Memory B cell (primary cell): ENCODE measurements around the gene ACOT7.

Experiments used
- ATAC-seq: fragments of 150-1000 bp; cut with Tn5 transposase; 2 replicates; pipeline ENCODE4 v1.10.0; 2021; ENCODE audit warnings: low read depth, mild to moderate bottlenecking, moderate library complexity
- DNase-seq, 2 donors: peaks; one replicate each; pipeline ENCODE4 v3.0.0; 2022; ENCODE audit warnings: low spot score in 2 of 2
- H3K27ac Mint-ChIP-seq: one replicate; pipeline ENCODE4 v1.8.0; 2022; ENCODE audit warnings: mild to moderate bottlenecking, moderate library complexity, mixed read lengths
- H3K27me3 Mint-ChIP-seq: one replicate; pipeline ENCODE4 v1.8.0; 2022; ENCODE audit warnings: mixed read lengths
- H3K36me3 Mint-ChIP-seq: one replicate; pipeline ENCODE4 v1.8.0; 2022; ENCODE audit warnings: mild to moderate bottlenecking, mixed read lengths
- H3K4me1 Mint-ChIP-seq: one replicate; pipeline ENCODE4 v1.8.0; 2022; ENCODE audit warnings: mixed read lengths
- H3K4me3 Mint-ChIP-seq: one replicate; pipeline ENCODE4 v1.8.0; 2022; ENCODE audit warnings: mild to moderate bottlenecking, moderate library complexity, mixed read lengths
- H3K9me3 Mint-ChIP-seq: one replicate; pipeline ENCODE4 v1.8.0; 2022; ENCODE audit warnings: mixed read lengths

Gene ACOT7

DNA sequence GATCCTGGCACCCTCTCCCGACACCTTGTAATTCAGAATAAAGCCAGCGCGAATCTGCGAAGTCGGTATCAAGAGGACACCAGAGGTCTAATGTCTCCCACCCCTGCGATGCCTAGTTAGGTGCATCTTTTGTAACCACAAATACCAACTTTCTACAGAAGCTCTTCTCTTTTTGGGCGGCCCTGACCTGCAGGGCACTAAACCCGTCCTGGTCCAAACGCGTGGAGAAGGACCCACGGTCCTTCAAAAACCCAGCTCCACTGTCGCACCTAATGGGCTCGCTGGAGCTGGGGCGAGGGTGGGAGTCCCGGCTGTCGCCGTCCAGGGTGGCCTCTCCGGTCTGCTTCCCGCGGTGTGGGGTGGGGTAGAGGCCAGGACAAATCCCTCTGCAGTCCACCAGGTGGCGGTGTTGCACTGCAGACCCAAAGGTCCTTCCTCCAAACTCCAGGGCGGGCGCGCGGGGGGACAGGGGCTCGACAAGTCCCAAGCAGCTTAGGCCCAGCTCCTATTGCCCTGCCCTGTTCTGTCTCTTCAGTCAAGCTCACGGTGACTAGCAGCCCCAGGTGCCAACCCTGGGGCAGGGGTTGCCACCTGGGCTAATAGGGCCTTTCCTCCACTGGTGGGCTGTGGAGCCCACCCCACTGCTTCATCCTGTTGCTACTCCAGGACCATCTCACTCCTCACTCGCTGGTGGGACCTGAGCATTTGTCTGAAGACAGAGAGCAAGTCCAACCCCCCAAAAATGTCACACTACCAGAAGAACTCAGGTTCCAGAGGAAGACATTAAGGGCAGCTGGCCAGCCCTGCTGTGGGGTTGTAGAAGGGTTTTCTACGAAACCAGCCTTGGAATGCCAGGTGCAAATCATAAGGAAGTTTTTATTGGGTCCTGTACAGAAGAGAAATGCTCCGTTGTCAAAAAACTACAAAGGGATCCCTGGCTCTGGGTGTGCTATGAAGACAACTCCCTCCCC lies 146.8 kb downstream of the ACOT7 start:
- peaks cover 33% of the 10 kb centered on the region for H3K27me3 Mint-ChIP-seq
- H3K27ac Mint-ChIP-seq = peak overlapping the region; percentile 60
- no peaks in the 10 kb centered on the region for H3K36me3 Mint-ChIP-seq
- ATAC-seq (peak; percentile 73), DNase-seq (peak; percentile 74 to 79)
- peak overlapping the region; percentile 57 for H3K4me3 Mint-ChIP-seq
- no peaks in the 10 kb centered on the region for H3K9me3 Mint-ChIP-seq
- peaks cover 4% of the 10 kb centered on the region for H3K4me1 Mint-ChIP-seq

DNA sequence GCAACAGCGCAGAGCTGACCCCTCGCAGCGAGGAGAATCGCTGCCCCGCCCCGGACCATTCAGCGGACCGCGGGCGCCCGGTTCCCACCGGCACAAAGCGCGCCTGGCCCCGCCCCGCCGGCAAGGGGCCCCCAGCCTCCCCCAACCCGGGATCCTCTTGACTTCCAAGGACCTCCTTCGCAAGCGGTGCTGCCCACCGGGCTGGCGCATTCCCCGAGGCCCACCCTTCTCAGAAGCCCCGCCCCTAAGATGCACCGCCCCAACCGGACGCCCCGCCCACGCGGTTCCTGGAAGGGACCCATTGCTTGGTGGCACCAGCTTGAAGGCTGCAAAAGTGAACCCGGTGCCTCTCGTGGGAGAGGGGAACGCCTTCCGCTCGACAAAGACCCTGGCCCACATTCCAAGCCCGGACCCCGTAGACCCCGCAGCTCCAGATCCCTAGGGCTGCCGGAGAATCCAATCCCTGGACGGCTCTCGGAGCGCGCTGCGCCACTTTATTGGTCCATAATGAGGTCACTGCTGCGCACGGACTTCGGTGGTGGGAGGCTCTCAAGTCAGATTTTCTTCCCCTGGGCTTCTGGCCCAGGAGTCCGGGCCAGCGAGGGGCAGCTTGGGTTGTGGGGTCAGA lies 147.6 kb downstream of the ACOT7 start:
- Mint-ChIP-seq H3K36me3 (no peaks in the 10 kb centered on the region), H3K4me1 (peaks cover 10% of the 10 kb centered on the region), H3K27me3 (peaks cover 36% of the 10 kb centered on the region), H3K4me3 (no peak overlapping the region), H3K9me3 (no peaks in the 10 kb centered on the region), H3K27ac (no peak overlapping the region)
- ATAC-seq (no peak), DNase-seq (no peak)

DNA sequence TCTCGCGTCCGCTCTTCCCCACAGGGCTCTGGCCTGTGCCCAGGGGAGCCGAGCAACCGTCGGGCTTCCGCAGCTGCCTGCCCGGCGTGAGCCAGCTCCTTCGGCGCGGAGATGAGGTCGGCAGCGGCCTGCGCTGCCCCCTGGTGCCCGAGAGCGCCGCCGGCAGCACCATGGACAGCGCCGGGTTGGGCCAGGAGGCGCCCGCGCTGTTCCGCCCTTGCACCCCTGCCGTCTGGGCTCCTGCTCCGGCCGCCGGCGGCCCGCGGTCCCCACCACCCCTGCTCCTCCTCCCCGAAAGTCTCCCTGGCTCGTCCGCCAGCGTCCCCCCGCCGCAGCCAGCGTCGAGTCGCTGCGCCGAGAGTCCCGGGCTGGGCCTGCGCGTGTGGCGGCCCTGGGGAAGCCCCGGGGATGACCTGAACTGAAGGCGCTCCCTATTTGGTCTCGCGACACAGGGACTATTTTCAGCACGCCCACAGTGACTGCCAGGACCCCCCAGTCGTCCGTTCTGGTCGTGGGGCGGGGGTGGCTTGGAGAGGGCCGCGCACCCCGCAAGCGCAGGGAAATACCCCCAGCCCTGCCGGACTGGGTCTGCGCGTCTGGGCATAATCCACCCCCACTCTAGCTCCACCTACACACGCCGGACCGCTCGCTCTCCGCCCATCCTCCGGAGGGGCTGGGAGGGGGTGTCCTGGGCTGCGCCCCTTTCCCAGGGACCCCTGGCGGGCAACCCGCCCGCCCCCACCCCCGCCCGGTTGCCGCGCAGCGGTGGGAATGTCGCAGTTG lies 148.3 kb downstream of the ACOT7 start:
- no peaks in the 10 kb centered on the region for H3K9me3 Mint-ChIP-seq
- no peak overlapping the region for H3K4me3 Mint-ChIP-seq
- peak; percentile 78 to 82 for DNase-seq
- no peak overlapping the region for H3K27ac Mint-ChIP-seq
- peaks cover 10% of the 10 kb centered on the region for H3K4me1 Mint-ChIP-seq
- no peaks in the 10 kb centered on the region for H3K36me3 Mint-ChIP-seq
- peak; percentile 70 for ATAC-seq
- peaks cover 33% of the 10 kb centered on the region for H3K27me3 Mint-ChIP-seq

DNA sequence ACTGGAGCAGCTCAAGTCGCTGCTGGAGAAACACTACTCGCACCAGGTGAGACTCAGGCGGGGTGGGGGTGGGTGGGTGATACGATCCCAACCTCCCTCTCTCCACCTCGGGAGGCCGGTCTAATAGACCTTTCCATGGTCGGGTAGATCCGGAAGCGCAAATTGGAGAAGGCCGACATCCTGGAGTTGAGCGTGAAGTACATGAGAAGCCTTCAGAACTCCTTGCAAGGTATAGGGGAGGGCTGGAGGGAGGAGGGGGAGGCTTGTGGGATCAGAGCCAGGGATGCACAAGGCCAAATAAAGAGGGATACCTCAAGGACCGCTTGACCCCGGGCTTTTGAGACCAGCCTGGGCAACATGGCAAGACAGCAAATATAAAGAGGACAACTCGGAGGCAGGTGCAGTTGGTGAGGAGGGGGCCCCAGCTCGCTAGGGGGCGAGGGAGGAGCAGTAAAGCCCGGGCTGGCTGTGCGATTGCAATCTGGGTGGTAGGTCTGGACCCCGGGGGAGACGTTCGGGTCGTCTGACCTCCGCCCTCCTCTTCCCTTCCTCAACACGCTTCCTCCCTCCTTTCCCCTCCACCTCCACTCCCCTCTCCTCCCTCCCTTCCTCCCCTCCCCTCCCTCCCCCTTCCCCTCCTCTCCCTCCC lies 149.0 kb downstream of the ACOT7 start:
- H3K27me3 Mint-ChIP-seq = peaks cover 30% of the 10 kb centered on the region

DNA sequence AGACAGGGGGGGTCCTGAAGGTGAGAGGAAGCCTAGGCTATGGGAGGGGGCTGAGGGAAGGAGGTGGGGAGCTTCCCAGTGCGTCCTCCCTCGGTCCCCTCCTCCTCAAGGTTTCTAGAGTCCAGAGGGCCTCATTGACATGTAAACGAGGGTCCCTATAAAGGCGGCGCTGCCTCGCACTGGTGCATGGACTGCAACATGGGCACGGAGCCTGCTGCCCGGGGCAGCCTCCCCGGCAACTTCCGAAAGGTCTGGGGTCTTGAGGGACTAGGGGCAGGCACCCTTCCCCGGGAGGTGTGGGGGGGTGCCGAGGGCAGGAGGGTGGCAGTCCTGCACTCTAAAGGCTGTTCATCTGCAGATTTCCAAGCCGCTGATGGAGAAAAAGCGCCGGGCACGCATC lies 149.6 kb downstream of the ACOT7 start, which contains the start of gene HES3:
Gene HES3 (plus strand): TSS at position 187 of the 400 bp plus-strand sequence. CDS start 187 bp downstream, at position 374.
- Mint-ChIP-seq H3K4me1 (peaks cover 10% of the 10 kb centered on the region), H3K27me3 (peaks cover 34% of the 10 kb centered on the region), H3K27ac (no peak within 1 kb of the TSS), H3K36me3 (no peaks in the 10 kb centered on the region), H3K9me3 (no peaks in the 10 kb centered on the region), H3K4me3 (no peak within 1 kb of the TSS)
- DNase-seq (no peak), ATAC-seq (no peak)

More for the DNA sequence above, 149.0 kb downstream of the ACOT7 start:
- ATAC-seq = no peak
- no peak overlapping the region for H3K4me3 Mint-ChIP-seq
- no peak overlapping the region for H3K27ac Mint-ChIP-seq
- peaks cover 10% of the 10 kb centered on the region for H3K4me1 Mint-ChIP-seq
- DNase-seq = no peak
- no peaks in the 10 kb centered on the region for H3K36me3 Mint-ChIP-seq
- H3K9me3 Mint-ChIP-seq = no peaks in the 10 kb centered on the region

DNA sequence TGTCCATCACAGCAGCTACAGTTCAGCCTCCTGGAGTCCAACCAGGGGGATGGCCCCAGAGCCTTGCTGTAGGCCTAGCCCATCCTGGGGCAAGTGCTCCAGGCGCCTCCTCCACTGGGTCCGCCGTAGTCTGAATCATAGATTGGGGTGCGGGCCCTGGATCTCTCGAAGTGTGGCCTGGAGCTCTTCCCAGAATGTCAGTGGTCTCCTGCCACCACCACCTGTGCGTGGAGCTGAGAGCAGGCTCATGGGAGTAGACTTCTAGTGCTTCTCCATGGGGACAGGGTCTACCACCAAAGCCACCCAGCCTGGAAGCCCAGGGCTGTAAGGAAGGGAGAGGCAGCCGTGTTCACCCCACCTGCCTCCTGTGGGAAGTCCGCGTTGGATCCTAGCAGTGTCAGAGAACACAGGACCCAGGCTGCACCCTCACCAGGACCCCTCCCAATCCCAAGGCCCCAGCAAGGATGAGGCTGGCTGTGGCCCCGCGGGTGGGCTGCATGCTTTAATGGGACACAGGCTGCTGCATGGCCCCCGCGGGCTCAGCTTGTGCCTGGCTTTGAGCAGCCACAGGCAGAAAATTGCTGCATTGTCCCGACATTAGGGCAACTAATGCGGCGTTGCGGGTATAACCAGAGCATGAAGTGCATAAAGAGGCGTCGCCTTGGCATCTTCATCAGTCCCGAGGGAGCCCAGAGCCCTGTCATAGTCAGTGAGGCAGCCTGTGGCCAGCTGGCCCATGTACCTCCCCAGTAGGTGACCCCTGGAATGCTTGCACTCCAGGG lies 150.3 kb downstream of the ACOT7 start:
- Mint-ChIP-seq H3K27me3 (peaks cover 30% of the 10 kb centered on the region), H3K9me3 (no peaks in the 10 kb centered on the region), H3K36me3 (no peaks in the 10 kb centered on the region), H3K4me1 (peaks cover 10% of the 10 kb centered on the region), H3K4me3 (no peak overlapping the region), H3K27ac (no peak overlapping the region)
- ATAC-seq (no peak), DNase-seq (no peak)

DNA sequence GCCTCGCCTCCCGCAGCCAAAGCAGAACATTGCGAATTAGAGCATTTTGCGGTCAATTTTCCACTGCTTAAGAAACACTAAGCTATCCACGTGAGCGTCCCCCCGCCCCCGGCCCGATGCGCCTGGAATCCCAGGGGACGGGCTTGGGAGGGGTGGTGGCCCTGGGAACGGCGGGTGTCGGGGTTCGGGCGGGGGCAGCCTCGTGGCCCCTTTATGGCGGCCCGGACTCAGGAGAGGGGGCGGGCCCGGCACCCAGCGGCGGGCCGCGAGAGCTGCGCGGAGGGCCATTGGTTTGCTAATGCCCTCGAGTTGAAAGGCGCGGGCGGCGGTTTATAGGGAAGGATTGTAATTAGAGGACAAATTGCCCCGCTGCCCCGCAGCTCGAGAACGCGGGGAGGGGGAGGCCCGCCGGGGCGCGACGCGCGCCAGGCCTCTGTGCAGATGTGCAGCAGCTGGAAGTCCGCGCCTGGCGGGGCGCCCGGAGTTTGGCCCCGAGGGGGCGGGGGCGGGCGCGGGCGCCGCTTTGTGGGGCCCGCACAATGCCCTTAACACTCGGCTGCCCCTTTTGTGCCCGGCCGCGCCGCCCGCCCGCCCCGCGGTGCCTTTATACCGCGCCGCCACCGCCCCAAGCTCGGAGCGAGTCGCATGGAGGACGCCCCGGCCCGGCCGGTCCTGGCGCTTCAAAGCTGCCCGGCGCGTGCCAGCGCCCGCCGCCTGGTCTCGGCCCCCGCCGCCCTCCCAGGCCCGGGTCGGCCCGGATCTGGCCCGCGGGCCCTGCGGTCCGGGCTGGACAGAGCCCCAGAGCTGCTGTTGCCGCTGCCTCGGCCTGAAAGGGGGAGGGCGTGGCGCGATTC lies 151.5 kb downstream of the ACOT7 start:
- Mint-ChIP-seq H3K36me3 (no peaks in the 10 kb centered on the region), H3K9me3 (no peaks in the 10 kb centered on the region), H3K4me3 (no peak overlapping the region), H3K4me1 (peaks cover 10% of the 10 kb centered on the region), H3K27me3 (peaks cover 26% of the 10 kb centered on the region), H3K27ac (peak overlapping the region; percentile 12)
- DNase-seq = no peak
- no peak for ATAC-seq

DNA sequence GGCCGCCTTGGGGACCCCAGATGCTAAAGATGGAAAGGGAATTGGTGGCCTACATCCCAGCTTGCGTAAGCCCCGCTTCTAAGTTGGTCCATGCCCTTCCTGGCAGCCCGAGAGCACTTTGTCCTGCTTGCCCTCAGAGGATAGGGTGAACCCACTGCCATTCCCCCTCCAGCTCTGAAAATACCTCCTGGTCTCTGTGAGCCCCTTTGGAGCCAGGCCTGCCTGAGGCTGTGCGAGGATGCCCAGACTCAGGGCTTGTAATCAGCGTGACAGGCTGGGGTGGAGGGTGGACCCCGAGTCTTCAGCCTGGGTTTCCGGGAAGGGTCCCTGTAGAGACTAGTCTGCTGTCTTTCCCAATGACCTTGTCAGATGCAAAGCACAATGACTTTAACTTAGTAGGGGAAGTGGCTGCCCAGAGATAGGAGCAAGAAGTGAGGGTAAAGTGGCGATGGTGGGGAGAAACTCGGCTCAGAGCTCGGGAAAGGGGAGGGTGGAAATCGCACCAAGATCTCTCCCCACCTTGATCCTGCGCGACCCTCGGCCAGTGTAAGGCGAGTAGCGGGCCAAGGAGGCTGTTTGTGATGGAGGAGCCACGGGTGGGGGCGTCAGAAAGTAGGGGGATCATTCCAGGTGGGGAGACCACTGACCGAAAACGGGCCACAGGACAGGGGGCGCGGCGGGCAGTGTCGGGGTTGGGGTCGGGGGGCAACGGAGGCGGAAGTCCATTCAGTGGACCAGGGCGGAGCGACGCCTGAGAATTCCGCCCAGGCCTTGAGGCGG lies 152.3 kb downstream of the ACOT7 start:
- Mint-ChIP-seq H3K36me3 (no peaks in the 10 kb centered on the region), H3K4me1 (peaks cover 7% of the 10 kb centered on the region), H3K27ac (peak overlapping the region; percentile 12), H3K27me3 (peaks cover 21% of the 10 kb centered on the region), H3K9me3 (no peaks in the 10 kb centered on the region), H3K4me3 (peak overlapping the region; percentile 18)
- no peak for ATAC-seq
- DNase-seq = no peak

GRCh38 chr1:6239950-6240768 lies 153.4 kb downstream of the ACOT7 start:
- H3K9me3 Mint-ChIP-seq = no peaks in the 10 kb centered on the region
- H3K36me3 Mint-ChIP-seq = no peaks in the 10 kb centered on the region
- no peak overlapping the region for H3K4me3 Mint-ChIP-seq
- no peak overlapping the region for H3K27ac Mint-ChIP-seq
- DNase-seq (no peak), ATAC-seq (no peak)
- H3K27me3 Mint-ChIP-seq = peaks cover 21% of the 10 kb centered on the region
- peaks cover 7% of the 10 kb centered on the region for H3K4me1 Mint-ChIP-seq

DNA sequence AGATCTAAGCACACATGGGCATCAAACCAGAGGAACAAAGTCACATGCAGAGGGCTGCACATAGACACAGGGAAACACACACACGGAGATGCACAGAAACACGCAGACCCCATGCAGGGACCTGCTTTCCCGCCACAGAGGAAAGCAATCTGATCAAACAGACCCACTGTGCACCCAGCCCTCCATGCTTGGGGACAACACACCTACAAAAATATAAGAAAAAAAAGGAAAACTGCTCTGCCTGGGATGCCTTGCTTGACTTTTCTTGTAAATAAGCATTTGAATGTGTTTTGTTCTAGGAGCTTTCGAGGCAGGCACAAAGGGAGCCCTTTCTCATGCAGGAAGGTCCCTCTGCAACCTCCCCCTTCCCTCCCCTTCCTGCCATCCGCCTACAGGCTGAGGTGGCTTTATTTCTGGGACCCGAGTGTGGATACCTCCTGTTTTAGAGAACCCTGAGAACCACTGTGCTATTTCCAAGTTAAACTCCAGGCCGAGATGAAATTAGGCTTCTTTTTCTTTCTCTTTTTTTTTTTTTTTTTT lies 154.3 kb downstream of the ACOT7 start:
- Mint-ChIP-seq H3K36me3 (no peaks in the 10 kb centered on the region), H3K9me3 (no peaks in the 10 kb centered on the region), H3K27me3 (peaks cover 19% of the 10 kb centered on the region), H3K27ac (no peak overlapping the region), H3K4me1 (peaks cover 10% of the 10 kb centered on the region), H3K4me3 (no peak overlapping the region)
- ATAC-seq (no peak), DNase-seq (no peak)

DNA sequence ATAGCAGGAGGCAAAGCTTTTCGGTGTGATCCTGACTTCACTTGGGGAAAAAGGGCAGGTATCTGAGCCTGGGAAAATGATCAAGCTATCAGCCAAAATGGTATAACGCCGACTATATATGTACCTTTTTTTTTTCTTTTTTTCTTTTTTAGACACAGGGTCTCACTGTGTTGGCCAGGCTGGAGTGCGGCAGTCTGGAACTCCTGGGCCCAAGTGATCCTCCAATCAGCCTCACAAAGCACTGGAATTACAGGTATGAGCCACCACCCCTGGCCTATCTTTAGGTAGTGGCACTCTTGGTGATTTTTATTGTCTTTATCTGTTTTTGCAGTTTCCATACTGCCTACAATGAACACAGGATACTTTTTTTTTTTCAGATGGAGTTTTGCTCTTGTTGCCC lies 156.5 kb downstream of the ACOT7 start:
- ATAC-seq = no peak
- no peak overlapping the region for H3K27ac Mint-ChIP-seq
- peak overlapping the region; percentile 24 for H3K4me3 Mint-ChIP-seq
- peaks cover 10% of the 10 kb centered on the region for H3K4me1 Mint-ChIP-seq
- H3K9me3 Mint-ChIP-seq = no peaks in the 10 kb centered on the region
- no peak for DNase-seq
- H3K27me3 Mint-ChIP-seq = peaks cover 13% of the 10 kb centered on the region
- H3K36me3 Mint-ChIP-seq = peaks cover 6% of the 10 kb centered on the region
